Fibroblast of skin of left biceps (primary cell): ENCODE results near the gene AHNAK2.

Source experiments
- DNase-seq, 2 experiments: peaks; one replicate each; pipeline ENCODE4 v3.0.0-alpha.2; 2013; ENCODE audit warnings: low read depth in 2 of 2

The AHNAK2 gene

GRCh38 chr14:104973385-104974145 is 4.6 kb downstream of the AHNAK2 start:
- DNase-seq = peak; percentile 19 to 33

- DNase-seq = peak; percentile 75 to 80
Measured at GRCh38 chr14:104973135-104973384, 5.1 kb downstream of the AHNAK2 start.

- DNase-seq = no peak
Measured at GRCh38 chr14:104972301-104973134, 5.7 kb downstream of the AHNAK2 start.

- DNase-seq = no peak
Measured at GRCh38 chr14:104971447-104972240, 6.5 kb downstream of the AHNAK2 start.

DNA sequence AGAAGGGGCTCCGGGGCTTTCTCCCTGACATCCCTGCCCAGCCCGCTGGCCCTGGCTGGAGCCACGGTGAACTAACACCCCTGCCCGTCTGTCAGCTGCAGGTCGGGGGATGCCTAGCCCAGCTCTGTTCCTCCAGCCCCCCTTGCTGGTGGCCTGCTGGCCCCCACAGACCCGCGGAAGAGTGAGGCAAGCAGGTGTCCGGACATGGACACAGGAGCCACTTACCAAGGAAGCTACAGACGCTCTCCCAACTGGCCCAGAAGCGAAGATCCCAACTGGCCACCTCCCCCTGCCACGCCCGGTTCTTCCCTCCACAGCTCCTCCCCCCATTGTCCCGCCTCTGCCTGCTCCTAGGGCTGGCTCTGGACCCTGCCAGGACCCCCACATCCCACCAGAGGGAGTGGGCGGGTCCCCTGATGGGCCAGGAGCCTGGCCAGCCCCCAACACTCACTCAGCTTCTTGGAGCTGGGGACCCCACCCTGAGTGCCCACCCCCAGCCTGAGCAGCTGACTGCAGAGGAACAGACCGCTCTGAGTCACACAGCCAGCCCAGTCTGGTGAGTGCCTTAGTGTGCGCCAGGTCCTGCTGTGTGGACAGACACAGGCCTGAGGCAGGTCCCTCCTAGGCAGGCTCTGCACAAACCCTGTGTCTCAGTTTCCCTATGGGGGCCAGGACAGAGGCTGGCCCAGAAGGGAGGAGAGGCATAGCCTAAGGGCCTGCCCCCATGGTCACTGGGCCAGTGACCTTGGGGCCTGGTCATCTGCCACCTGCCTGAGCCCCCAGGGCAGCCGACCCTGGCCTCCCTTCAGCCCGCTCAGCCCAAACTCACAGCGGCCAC is 7.7 kb downstream of the AHNAK2 start:
- DNase-seq = peak; percentile 60 to 62

DNA sequence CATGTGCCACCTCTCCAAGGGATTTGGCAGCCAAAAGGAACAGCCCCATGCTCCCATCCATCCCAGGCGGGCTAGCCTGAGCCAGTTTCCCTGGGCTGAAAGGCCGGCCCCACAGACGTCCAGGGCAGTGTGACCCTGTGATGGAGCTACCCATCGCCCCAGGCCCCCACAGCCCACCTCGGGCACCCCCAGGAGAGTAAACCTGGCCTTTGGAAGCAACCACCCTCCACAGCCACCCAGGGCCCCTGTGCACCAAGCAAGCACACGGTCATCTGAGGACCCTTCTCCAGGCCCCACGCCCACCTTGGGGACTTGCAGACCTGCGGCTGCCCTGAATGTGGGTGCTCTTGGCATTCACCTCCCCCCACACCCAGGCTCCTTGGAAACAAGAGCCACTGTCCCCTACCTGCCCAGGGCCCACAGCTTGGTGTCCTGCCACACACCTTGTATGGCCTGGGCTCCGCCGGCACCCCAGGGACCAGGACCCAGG is 8.4 kb downstream of the AHNAK2 start:
- DNase-seq = no peak

DNA sequence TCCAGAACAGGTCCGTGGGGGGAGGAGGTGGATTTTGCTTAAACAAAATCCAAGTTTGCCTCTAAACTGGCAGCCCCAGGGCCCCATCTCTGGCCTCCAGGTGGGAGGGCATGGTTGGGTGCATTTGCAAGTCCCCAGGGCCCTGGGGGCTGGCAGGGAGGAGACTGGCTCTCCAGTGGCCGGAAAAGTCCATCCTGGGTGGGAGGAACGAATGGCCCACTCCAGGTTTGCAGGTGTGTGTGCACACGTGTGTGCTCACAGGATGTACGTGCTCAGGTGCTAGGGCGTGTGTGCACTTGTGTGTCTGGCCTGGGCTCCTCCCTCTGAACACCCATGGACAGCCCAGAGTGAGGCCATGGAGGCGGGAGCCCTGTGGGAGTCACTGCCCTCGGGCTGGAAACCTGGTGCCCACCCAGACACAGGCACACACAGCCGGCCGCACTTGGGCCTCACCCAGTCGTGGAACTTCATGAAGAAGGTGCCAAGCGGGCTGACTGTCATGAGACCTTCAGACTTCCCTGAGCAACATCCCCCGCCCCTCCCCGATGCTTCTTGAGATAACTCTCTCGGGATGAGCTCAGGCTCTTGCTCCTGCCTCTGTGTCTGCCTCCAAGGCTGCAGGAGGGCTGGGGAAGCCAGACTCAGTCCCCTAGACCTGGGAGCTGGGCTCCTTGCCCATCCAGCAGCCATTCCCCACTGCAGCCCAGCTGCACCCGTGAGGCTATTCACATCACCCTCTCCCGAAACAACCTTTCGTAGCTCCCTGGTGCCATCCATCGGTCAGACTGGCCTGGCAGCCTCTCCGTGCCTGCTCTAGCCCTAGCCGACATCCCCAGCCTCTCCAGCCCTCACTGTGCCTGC is 9.4 kb downstream of the AHNAK2 start:
- DNase-seq = no peak

DNA sequence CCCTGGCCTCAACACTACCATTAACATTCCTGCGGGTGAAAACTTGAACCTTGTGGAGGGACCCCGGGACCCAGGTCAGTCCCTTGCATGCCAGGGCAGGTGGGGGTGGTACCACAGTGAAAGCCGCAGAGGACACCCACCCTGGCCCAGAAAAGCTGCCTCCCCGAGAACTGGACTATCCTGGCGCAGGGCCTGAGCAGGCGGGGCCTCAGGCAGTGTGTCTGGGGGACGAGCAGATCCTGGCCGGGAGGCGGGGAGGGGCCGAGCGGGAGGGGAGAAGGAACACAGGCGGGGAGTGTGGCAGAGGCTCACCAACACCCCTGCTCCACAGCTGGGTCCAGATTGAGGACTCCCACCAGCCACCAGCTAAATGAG is 10.0 kb downstream of the AHNAK2 start:
- peak in 1 of 2 experiments; percentile 10 for DNase-seq

GRCh38 chr14:104967386-104968152 is 10.6 kb downstream of the AHNAK2 start:
- no peak for DNase-seq

GRCh38 chr14:104966981-104967385 is 11.2 kb downstream of the AHNAK2 start:
- DNase-seq = no peak

DNA sequence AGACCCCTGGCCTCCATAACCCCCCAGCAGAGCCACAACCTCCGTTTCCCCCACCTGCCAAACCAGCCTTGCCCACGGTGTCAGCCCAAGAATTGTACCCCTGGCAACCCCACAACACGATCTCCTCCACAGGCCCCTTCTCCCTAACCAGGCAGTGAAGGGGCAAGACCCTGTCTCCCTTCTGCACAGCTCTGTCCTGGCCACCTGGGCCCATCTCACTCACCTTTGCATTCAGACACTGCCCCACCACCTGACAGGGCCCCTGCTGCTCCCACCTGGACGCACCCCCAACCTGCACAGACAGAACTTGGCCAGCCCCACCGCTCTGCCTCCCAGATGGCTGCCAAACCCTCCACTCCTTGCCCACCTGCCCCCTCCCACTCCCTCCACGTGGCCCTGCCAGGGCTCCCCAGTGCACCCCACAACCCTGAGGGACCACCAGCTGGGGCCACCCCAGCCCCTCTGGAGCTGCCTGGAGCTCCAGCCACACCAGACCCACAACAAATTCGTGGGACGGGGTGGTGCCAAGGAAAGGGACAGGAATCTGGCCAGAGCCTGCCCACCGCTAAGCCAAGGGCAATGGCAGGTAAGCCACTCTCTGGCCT is 11.8 kb downstream of the AHNAK2 start:
- no peak for DNase-seq

DNA sequence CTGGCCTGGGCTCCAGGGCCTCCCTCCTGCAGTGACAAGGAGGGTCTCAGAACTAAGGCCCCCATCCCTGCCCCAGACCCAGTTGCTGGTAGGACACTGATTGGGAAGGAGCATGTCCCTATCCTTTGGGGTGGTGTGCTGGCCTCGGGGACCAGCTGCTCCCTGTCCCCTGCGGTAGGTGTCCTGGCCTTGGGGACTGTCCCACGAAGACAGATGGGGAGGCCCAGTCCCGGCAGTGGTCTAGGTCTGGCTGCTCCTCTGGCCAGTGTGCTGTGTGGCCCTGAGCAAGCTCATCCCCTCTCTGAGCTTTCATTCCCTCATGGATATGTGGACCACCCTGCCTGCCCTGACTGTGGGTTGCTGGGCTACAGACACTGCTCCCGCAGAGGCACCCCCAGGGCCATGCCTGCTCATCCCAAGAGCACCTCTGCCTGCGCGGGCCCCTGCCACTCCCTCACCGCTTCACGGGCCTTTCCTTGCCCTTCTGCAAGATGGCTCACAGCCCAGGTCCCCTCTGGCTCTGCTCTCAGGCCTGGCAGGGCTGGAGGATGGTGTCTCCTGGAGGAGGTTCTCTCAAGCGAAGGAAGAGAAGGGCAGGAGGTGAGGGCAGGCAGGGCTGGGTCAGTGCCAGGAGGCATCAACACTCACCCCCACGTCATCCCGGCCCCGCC is 12.5 kb downstream of the AHNAK2 start:
- DNase-seq = no peak

- no peak for DNase-seq
Measured at GRCh38 chr14:104964546-104964945, 13.6 kb downstream of the AHNAK2 start.

- no peak for DNase-seq
Measured at GRCh38 chr14:104957146-104958113, 20.7 kb downstream of the AHNAK2 start.

GRCh38 chr14:104956290-104956890 is 21.8 kb downstream of the AHNAK2 start:
- DNase-seq = no peak

GRCh38 chr14:104955396-104955770 is 22.8 kb downstream of the AHNAK2 start:
- no peak for DNase-seq

- DNase-seq = no peak
Measured at GRCh38 chr14:104954746-104955395, 23.3 kb downstream of the AHNAK2 start.
